ENCODE measurements around the gene TSG101. TPM values are rescaled to one million over a fixed set of nuclear protein-coding genes. Genes with fewer than 3 reads are reported as not detected.

Gene TSG101
- total RNA-seq, 1 experiment from 2014 or later, result 78.4 TPM

DNA sequence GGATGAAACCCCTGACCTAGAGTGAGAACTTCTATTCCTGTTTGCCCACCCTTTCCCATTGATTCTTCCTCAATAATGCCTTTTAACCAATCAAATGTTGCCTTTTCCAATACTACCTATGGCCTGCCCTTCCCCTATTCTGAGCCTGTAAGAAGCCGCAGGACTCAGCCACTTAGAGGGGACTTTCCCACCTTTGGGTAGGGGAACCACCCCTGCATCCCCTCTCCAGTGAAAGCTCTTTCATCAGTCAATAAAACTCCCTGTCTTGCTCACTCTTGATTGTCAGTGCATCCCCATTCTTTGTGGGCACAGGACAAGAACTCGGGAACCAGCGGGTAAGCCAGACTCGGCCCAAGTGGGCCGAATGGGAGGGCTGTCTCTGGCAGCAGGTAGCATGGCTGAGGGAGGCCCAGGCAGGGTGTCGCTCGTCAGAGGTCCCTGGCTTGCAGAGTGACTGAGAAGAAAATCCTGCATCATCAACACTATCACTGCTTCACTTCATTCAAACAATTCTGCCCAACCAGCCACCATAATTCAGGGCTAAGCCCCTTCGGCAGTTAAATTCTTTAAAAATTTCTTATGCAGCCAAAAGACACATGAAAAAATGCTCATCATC lies 40.7 kb downstream of the TSG101 start:
- no peaks in the 10 kb centered on the region for H3K4me1 Mint-ChIP-seq (ENCODE audit: insufficient read depth, unreplicated experiment)
- CTCF ChIA-PET, result no interaction called here
- intact Hi-C loops (cut with micrococcal nuclease), result no loop called here
- no peak overlapping the region for H3K4me3 Mint-ChIP-seq (ENCODE audit: unreplicated experiment)
- H3K27me3 Mint-ChIP-seq (ENCODE audit: insufficient read depth, unreplicated experiment), result no peaks in the 10 kb centered on the region
- no TSS peak for BruUV-seq (replicated peaks)
- no peak for DNase-seq (ENCODE audit: unreplicated experiment)
- POLR2A ChIA-PET, result no interaction called here
- H3K27ac Mint-ChIP-seq (ENCODE audit: low read depth, unreplicated experiment), result no peak overlapping the region
- H3K36me3 Mint-ChIP-seq (ENCODE audit: insufficient read depth, unreplicated experiment), result peaks cover 73% of the 10 kb centered on the region
- TF ChIP-seq CTCF (IDR thresholded peaks at IDR 0.05; ENCODE audit: unreplicated experiment), result no peak
- no peaks in the 10 kb centered on the region for H3K9me3 Mint-ChIP-seq (ENCODE audit: unreplicated experiment)

- H3K27me3 Mint-ChIP-seq (ENCODE audit: insufficient read depth, unreplicated experiment), result no peaks in the 10 kb centered on the region
- no peak for TF ChIP-seq CTCF (IDR thresholded peaks at IDR 0.05; ENCODE audit: unreplicated experiment)
- no TSS peak for BruUV-seq (replicated peaks)
- intact Hi-C loops (cut with micrococcal nuclease), result no loop called here
- no peak overlapping the region for H3K4me3 Mint-ChIP-seq (ENCODE audit: unreplicated experiment)
- no peak for DNase-seq (ENCODE audit: unreplicated experiment)
- ChIA-PET CTCF (interaction anchor here (0.6 to 0.7 kb wide), 4 partner anchors 19 to 473 kb away, joined by 3 to 5 read pairs (median 4); no protein-coding TSS in a partner anchor), POLR2A (interaction anchor here (1.0 kb wide), 1 partner anchor 15 kb away, joined by 4 read pairs; no protein-coding TSS in a partner anchor)
- peaks cover 89% of the 10 kb centered on the region for H3K36me3 Mint-ChIP-seq (ENCODE audit: insufficient read depth, unreplicated experiment)
- no peak overlapping the region for H3K27ac Mint-ChIP-seq (ENCODE audit: low read depth, unreplicated experiment)
- H3K9me3 Mint-ChIP-seq (ENCODE audit: unreplicated experiment), result no peaks in the 10 kb centered on the region
- no peaks in the 10 kb centered on the region for H3K4me1 Mint-ChIP-seq (ENCODE audit: insufficient read depth, unreplicated experiment)
These were observed 47.7 kb downstream of the TSG101 start for GRCh38 chr11:18479063-18479462.

DNA sequence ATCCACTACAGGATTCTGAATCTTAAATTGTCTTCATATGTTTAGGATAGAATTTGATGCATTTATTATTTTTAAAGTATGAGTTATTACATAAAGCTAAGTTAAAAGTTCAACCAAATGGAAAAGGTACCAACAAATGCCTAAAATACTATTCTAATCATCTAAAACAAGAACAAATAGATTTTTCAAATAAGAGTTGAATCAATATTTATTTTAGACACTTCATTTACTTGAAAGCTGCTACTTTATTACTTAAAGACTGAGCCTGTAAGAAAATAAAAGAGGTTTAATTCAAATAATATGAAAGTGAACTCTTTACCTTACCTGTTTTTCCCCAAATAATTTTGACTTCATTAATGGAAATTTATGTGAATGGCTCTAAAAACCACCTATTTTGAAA lies 54.2 kb downstream of the TSG101 start:
- TF ChIP-seq CTCF (IDR thresholded peaks at IDR 0.05; ENCODE audit: unreplicated experiment), result no peak
- Mint-ChIP-seq H3K4me1 (ENCODE audit: insufficient read depth, unreplicated experiment) (no peaks in the 10 kb centered on the region), H3K36me3 (ENCODE audit: insufficient read depth, unreplicated experiment) (peaks cover 36% of the 10 kb centered on the region), H3K27ac (ENCODE audit: low read depth, unreplicated experiment) (no peak overlapping the region), H3K4me3 (ENCODE audit: unreplicated experiment) (no peak overlapping the region), H3K9me3 (ENCODE audit: unreplicated experiment) (no peaks in the 10 kb centered on the region), H3K27me3 (ENCODE audit: insufficient read depth, unreplicated experiment) (no peaks in the 10 kb centered on the region)
- ChIA-PET CTCF (no interaction called here), POLR2A (interaction anchor here (1.7 kb wide), 1 partner anchor 53 kb away, joined by 4 read pairs; no protein-coding TSS in a partner anchor)
- BruUV-seq (replicated peaks), result no TSS peak
- intact Hi-C loops (cut with micrococcal nuclease), result no loop called here
- no peak for DNase-seq (ENCODE audit: unreplicated experiment)

- H3K27me3 Mint-ChIP-seq (ENCODE audit: insufficient read depth, unreplicated experiment), result no peaks in the 10 kb centered on the region
- POLR2A ChIA-PET, result interaction anchor here (1.7 kb wide), 1 partner anchor 54 kb away, joined by 4 read pairs; no protein-coding TSS in a partner anchor
- DNase-seq (ENCODE audit: unreplicated experiment), result no peak
- CTCF ChIA-PET, result no interaction called here
- peaks cover 30% of the 10 kb centered on the region for H3K36me3 Mint-ChIP-seq (ENCODE audit: insufficient read depth, unreplicated experiment)
- no peak overlapping the region for H3K27ac Mint-ChIP-seq (ENCODE audit: low read depth, unreplicated experiment)
- no TSS peak for BruUV-seq (replicated peaks)
- intact Hi-C loops (cut with micrococcal nuclease), result no loop called here
- H3K4me3 Mint-ChIP-seq (ENCODE audit: unreplicated experiment), result no peak overlapping the region
- TF ChIP-seq CTCF (IDR thresholded peaks at IDR 0.05; ENCODE audit: unreplicated experiment), result no peak
- H3K9me3 Mint-ChIP-seq (ENCODE audit: unreplicated experiment), result no peaks in the 10 kb centered on the region
- H3K4me1 Mint-ChIP-seq (ENCODE audit: insufficient read depth, unreplicated experiment), result no peaks in the 10 kb centered on the region
These were observed 54.7 kb downstream of the TSG101 start for GRCh38 chr11:18471995-18472394.
